Measurements from ENCODE around the gene TMC8.
"Not testable (repeated sequence)": the region's sequence is repeated elsewhere in the genome, so short reads cannot be mapped to it uniquely, and the experiment has no call there.

The TMC8 gene

DNA sequence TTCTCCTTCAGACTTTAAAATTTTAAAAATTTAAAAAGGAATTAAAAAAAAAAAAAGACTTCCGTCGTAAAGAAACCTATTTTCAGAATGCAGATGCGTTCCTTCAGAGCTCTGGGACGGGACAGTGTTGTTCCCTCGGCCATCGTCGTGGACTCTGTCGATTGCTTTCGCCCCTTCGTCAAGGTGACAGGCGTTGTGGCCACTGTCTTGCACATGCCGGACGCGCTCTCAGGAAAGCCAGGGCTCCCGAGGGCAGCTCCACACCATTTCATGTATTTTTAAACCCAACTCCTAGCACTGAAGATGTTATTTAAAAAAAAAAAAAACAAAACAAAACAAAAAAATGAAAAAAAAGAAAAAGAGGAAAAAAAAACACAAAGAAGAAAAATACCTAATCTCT lies 24.4 kb upstream of the TMC8 start:
- no peak overlapping the region for H3K27ac Mint-ChIP-seq

DNA sequence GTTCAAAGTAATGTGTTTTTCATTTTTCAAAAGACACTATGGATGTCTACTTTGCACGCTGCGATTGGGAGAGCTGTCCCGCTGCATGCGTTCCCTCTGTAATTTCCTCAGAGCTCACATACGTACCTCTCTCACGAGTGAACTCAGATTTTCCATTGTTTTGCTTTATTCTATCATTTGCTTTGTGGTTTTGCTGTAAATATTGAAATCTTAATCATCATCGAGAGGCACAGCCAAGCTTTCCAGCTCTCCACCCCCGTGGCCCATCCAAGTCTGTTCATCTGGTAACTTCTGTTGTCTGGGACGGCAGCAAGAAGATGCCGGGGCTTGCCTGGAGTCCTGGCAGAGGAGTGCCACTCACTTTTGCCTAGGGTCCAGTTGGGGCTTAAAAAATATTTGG lies 23.1 kb upstream of the TMC8 start:
- H3K9me3 Mint-ChIP-seq: no peaks in the 10 kb centered on the region
- ATAC-seq (no peak), DNase-seq (no peak)
- peak overlapping the region in 1 of 2 donors; percentile 3 for H3K4me3 Mint-ChIP-seq
- H3K27me3 Mint-ChIP-seq: no peaks in the 10 kb centered on the region
- H3K27ac Mint-ChIP-seq: peak overlapping the region; percentile 7 to 8
- H3K4me1 Mint-ChIP-seq: peaks cover 37% of the 10 kb centered on the region

More for the DNA sequence above, 24.4 kb upstream of the TMC8 start:
- Mint-ChIP-seq H3K27me3 (no peaks in the 10 kb centered on the region), H3K9me3 (no peaks in the 10 kb centered on the region), H3K4me3 (no peak overlapping the region), H3K4me1 (peaks cover 32% of the 10 kb centered on the region)
- DNase-seq (no peak), ATAC-seq (no peak)

DNA sequence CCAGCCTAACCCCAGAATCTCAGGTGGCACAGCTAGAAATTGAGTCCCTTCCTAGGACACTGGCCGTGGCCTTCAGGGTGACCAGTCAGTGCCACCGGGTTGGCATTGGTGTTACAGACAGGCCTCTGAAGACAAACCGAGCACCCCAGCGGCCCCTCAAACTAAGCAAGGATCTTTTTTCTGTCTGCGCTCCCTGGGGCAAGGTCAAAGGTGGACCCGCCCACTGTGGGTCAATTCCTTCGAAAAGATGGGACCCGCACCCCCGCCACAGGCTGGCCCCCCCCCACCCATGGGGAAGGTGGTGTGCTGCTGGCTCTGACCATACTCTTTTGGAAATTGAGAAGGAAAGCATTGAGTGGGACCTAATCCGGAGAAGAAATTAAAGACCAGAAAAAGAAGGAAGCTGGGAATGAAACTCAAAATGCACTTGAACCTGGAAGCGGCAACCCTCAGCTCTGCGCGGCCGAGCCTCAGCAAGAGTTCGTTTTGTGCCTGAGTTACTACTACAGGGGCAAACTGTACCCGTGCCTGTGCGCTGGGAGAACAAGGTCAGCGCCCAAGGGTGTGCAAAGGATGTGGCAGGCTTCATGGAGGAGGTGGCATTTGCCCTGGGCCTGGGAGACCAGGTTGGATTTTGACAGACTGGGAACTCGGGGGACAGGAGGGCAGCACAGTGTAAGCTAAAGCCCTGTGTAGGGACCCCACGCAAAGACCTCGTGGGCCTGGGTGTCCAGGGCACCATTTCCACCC lies 22.4 kb upstream of the TMC8 start:
- H3K27me3 Mint-ChIP-seq: no peaks in the 10 kb centered on the region
- H3K4me3 Mint-ChIP-seq: no peak overlapping the region
- peak overlapping the region; percentile 57 to 82 for H3K27ac Mint-ChIP-seq
- DNase-seq (no peak), ATAC-seq (no peak)
- no peaks in the 10 kb centered on the region for H3K9me3 Mint-ChIP-seq
- H3K4me1 Mint-ChIP-seq: peaks cover 44% of the 10 kb centered on the region

DNA sequence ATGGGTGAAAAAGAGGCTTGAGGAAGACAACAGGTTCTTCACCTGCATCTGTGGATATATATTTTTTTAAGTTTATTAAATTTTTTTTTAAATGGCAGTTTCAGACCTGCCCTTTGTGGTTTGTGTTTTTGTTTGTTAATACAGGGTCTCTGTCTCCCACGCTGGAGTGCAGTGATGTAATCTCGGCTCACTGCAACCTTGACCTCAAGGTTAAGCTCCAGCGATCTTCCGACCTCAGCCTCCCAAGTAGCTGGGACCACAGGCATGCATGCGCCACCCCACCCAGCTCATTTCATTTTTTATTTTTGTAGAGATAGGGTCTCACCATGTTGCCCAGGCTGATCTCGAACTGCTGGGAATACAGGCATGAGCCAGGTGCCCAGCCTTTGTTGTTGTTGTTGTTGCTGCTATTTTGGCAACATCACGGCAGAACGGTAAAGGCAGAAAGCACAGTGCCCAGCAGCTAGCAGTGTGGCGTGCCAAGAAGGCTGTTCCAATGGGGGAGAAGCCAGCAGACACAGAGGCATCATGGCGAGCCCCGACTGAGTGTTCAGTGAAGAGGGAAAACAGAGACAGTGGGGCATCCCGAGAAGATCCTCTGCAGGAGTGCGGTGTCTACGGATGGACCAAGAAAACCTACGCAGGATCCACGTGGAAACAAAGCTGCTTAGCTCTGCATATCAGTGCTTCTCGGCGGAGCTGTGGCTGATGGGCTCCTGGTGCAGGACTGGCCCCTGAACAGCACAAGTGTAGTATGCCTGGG lies 21.7 kb upstream of the TMC8 start:
- Mint-ChIP-seq H3K4me3 (no peak overlapping the region), H3K4me1 (peaks cover 52% of the 10 kb centered on the region), H3K27ac (peak overlapping the region; percentile 57 to 82), H3K9me3 (no peaks in the 10 kb centered on the region), H3K27me3 (no peaks in the 10 kb centered on the region)
- ATAC-seq: no peak
- no peak for DNase-seq

DNA sequence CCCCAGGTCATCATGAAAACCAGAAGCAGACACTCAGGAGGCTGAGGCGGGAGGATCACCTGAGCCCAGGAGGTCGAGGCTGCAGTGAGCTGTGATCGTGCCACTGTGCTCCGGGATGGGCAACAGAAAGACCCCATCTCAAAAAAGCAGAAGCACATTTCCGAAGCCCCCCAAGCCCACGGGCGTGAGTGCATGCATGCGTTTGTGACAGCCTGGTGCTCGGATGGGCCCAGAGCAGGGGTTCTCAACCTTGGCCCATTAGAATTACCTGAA lies 21.1 kb upstream of the TMC8 start:
- no peak for ATAC-seq
- no peak for DNase-seq
- no peaks in the 10 kb centered on the region for H3K27me3 Mint-ChIP-seq
- no peak overlapping the region for H3K4me3 Mint-ChIP-seq
- H3K9me3 Mint-ChIP-seq: no peaks in the 10 kb centered on the region
- peaks cover 57% of the 10 kb centered on the region for H3K4me1 Mint-ChIP-seq
- H3K27ac Mint-ChIP-seq: no peak overlapping the region

DNA sequence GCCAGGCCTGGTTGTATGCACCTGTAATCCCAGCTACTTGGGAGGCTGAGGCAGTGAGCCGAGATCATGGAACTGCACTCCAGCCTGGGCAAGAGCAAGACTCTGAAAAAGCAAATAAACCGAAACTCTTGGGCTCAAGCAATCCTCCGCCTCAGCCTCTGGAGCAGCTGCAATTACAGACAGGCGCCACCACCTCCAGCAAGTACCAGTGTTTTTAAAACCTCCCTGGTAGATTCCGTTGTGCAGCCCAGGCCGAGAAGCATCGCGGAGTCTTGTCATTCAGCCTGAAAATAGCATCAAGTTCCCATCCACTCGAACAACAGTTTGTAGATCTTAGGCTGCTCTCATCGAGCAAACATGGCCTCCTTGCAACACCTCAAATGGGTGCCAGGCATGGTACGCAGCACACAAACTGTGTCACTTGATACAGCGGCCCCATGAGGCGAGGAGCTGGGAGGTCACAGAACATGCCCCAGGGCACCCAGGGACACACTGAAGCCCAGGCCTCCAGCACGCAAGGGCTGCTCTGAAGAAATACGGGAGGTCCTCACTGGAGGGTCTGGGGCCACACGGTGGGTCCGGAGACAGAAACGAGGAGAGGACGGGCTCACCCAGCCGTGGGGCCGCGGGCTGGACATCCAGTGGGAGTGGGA lies 20.1 kb upstream of the TMC8 start:
- no peaks in the 10 kb centered on the region for H3K27me3 Mint-ChIP-seq
- H3K4me3 Mint-ChIP-seq: no peak overlapping the region
- peaks cover 65% of the 10 kb centered on the region for H3K4me1 Mint-ChIP-seq
- DNase-seq: no peak
- no peak for ATAC-seq
- H3K9me3 Mint-ChIP-seq: no peaks in the 10 kb centered on the region
- peak overlapping the region; percentile 76 to 92 for H3K27ac Mint-ChIP-seq

DNA sequence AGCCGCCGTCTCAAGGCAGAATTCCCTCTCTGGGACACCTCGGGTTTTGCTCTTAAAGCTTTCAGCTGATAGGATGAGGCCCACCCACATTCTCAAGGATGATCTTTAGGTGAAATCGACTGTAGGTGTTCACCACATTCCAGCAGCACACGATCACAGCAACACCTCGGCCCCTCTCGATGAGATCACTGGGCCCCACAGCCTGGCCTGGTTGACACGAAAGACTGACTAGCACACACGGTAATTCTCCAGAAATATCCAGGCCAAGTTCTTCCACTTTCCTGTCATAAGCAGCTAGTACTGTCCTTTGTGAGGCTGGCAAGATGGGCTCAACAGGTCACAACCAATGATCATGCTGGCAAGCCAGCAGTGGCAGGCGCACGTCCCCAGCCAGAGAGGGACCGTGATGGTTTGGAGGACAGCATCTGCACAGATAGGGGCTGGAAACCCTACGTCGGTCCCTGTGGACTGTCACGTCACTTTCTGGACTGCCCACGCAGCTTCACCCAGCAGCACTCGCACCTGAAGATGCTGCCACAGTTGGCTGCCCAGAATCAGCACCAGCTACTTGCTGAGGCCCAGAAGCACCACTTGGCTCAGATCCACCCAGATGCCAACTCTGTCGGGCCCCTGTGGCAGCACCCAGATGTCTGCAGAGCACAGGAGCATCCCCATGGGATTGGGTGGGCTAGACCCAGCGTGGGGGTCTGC lies 19.4 kb upstream of the TMC8 start:
- no peak for DNase-seq
- peak overlapping the region in 1 of 2 donors; percentile 6 for H3K27ac Mint-ChIP-seq
- H3K9me3 Mint-ChIP-seq: no peaks in the 10 kb centered on the region
- H3K4me1 Mint-ChIP-seq: peaks cover 65% of the 10 kb centered on the region
- no peak overlapping the region for H3K4me3 Mint-ChIP-seq
- no peak for ATAC-seq
- H3K27me3 Mint-ChIP-seq: no peaks in the 10 kb centered on the region

DNA sequence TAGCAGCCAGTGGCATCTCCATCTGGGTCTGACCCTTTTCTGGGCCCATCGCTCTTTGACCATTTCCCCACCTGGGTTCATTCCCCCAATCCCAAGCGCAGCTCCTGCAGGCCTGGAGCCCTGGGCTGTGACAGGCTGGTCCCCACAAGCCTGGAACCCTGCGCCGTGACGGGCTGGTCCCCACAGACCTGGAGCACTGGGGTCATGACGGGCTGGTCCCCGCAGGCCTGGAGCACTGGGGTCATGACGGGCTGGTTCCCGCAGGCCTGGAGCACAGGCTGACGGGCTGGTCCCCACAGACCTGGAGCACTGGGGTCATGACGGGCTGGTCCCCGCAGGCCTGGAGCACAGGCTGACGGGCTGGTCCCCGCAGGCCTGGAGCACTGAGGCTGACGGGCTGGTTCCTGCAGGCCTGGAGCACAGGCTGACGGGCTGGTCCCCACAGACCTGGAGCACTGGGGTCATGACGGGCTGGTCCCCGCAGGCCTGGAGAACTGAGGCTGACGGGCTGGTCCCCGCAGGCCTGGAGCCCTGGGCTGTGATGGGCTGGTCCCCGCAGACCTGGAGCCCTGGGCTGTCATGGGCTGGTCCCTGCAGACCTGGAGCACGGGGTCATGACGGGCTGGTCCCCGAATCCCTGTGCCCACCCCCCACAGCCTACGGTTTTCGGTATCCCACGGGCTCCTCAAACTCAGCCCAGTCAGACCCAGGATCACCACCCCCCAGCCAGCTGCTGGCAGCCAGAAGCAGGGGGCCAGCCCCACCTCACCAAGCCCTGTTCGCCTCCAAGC lies 18.6 kb upstream of the TMC8 start:
- DNase-seq: no peak
- ATAC-seq: no peak
- H3K27ac Mint-ChIP-seq: peak overlapping the region in 1 of 2 donors; percentile 37
- no peaks in the 10 kb centered on the region for H3K9me3 Mint-ChIP-seq
- H3K4me3 Mint-ChIP-seq: no peak overlapping the region
- H3K27me3 Mint-ChIP-seq: no peaks in the 10 kb centered on the region
- H3K4me1 Mint-ChIP-seq: peaks cover 66% of the 10 kb centered on the region

DNA sequence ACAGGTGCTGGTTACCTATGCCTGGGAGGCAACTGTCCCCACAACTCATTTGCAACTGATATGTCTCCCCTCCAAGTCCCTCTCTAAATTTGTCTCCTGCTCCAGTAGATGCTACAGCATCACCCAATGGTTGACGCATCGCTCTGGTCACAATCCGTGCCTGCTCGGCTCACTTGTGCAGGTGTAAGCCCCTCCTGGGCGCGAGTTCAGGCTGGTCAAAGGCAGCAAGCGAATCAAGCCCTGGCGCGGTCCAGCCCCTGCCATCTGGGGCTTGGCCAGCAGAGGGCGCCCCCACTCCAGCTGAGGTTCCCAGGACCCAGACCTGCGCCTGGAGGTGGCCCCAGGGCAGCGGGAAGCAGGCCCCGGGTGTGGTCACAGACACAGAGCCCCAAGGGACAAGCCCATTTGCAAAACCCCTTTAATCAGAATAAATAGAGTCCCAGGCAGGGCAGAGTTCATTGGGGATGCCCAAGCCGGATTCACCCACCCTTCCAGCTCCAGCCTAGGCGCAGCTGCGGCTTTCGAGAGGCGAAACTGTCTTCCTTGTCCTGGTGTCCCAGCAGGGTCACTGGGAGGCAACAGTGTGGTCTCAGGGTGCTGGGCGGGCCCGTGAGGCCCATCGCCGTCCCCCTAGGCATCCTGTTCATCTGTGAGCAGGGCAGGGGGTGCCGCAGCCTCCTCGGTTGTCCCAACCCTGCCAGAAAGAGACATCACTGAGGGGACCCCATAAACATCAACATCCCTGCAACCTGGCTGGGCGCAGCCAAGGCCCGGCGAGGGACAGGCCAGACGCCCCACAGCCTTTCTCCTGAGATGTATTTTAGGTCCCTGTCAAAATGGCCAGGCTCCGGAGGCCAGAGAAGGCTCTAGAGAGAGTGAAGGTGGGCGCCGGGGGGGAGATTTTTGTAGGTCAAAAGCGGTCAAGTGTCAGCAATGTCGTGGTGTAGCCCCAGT lies 17.8 kb upstream of the TMC8 start:
- peak overlapping the region; percentile 29 to 56 for H3K4me3 Mint-ChIP-seq
- no peaks in the 10 kb centered on the region for H3K9me3 Mint-ChIP-seq
- peak overlapping the region; percentile 88 to 90 for H3K27ac Mint-ChIP-seq
- no peaks in the 10 kb centered on the region for H3K27me3 Mint-ChIP-seq
- H3K4me1 Mint-ChIP-seq: peaks cover 66% of the 10 kb centered on the region
- DNase-seq: peak; percentile 81
- peak; percentile 61 for ATAC-seq

DNA sequence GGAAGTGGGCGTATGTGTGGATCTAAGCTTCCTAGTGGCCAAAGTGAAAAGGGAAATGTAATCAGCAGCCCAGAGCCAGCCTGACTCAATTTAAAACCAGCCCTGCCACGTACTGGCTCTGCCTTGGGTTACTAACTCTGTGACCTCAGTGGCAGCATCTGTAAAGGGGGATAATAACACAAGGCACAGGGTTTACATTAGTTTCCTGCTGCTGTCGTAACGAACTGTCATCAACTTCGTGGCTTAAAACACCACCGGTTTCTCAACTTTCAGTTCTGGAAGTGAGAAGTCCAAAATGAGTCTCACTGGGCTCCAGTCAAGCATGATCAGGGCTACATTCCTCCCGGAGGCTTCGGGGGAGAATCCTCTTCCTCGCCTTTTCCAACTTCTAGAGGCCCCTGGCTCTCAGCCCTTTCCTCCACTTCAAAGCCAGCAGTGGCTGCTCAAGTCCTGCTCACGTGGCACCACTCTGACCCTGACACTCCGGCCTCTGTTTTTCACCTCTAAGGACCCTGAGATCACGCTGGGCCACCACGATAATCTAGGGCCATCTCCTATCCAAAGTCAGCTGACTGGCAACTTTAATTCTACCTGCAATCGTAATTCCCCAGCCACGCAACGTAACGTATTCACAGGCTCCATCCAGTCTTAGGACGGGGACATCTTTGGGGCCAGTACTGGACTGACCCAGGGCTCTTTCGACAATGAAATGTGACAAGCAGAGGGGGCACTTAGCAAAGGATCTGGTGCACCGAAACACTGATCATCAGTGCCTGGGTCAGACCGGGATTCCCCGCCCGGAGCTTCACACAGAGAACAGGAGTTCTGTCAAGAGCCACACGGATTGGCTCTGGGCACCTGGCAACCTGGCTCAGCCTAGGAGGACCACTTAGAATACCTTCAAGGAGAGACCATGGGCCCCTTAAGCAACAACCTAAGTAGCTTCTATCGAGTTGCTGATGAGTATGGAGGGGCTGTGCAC lies 16.5 kb upstream of the TMC8 start:
- H3K4me1 Mint-ChIP-seq: peaks cover 66% of the 10 kb centered on the region
- peak overlapping the region; percentile 89 to 96 for H3K27ac Mint-ChIP-seq
- H3K4me3 Mint-ChIP-seq: peak overlapping the region; percentile 56 to 61
- H3K9me3 Mint-ChIP-seq: no peaks in the 10 kb centered on the region
- DNase-seq (peak in 1 of 2 donors; percentile 81), ATAC-seq (peak; percentile 93)
- no peaks in the 10 kb centered on the region for H3K27me3 Mint-ChIP-seq

DNA sequence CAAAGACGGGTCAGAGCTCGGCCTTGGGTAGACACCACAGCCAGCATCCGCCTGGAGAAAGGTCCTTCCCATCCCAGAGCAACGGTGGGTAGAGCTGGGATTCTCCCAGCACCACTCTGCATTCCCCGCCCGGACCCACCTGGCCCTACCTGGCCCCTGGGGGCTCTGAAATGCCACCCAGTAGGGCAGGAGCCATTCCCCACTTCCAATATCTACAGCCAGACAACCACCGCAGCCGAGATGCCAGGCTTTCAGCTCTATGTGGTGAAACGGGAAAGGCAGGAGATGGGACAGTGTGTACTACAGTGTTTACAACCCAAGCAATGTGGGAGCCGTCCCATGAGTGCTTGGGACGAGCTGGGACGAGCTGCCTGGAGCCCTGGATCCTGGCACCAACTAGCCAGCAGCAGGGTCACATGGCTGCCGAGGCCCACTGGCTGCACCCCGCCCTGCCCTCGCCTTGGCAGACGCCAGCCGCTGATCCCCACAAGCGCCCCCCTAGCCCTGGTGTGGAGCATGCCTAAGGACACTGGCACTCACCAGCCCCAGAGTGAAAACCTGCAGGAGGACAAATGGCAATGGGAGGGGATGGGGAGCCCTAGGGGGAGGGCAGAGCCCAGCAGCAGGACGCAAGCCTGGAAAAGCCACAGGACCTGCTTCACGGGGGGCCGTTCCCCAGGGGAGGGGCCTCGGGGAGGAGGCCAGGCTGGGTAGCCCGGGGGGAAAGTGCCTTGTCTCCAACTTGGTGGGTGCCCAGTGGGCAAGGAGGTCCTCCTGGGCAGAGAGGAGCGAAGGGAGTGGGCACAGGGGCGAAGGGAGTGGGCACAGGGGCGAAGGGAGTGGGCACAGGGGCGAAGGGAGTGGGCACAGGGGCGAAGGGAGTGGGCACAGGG lies 15.5 kb upstream of the TMC8 start:
- peaks cover 69% of the 10 kb centered on the region for H3K4me1 Mint-ChIP-seq
- ATAC-seq: no peak
- H3K27ac Mint-ChIP-seq: peak overlapping the region in 1 of 2 donors; percentile 96

DNA sequence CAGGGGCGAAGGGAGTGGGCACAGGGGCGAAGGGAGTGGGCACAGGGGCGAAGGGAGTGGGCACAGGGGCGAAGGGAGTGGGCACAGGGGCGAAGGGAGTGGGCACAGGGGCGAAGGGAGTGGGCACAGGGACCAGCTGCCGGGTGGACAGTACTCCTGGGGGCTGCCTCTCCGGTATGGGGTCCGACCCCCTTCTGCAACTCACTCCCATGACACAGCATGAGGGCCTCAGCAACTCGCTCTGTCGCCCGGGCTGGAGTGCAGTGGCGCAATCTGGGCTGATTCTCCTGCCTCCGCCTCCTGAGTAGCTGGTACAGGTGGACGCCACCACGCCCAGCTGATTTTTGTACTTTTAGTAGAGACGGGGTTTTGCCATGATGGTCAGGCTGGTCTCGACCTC lies 14.8 kb upstream of the TMC8 start:
- not testable (repeated sequence) for ATAC-seq, DNase-seq, H3K9me3 Mint-ChIP-seq, H3K27ac Mint-ChIP-seq, H3K4me3 Mint-ChIP-seq, H3K27me3 Mint-ChIP-seq
- peaks cover 72% of the 10 kb centered on the region for H3K4me1 Mint-ChIP-seq

More for the DNA sequence above, 15.5 kb upstream of the TMC8 start:
- H3K9me3 Mint-ChIP-seq: no peaks in the 10 kb centered on the region
- DNase-seq: no peak
- no peak overlapping the region for H3K4me3 Mint-ChIP-seq
- no peaks in the 10 kb centered on the region for H3K27me3 Mint-ChIP-seq
